ENCODE data around the gene APBA3. TPM values are rescaled to one million over a fixed set of nuclear protein-coding genes. Genes with fewer than 3 reads are reported as not detected.

APBA3 gene
- total and polyA plus RNA-seq, 2 of the 4 experiments (the other 2 are of a cell fraction) = 9.5 to 18.4 TPM

- no peak overlapping the region for H4K8ac ChIP-seq (ENCODE audit: low read depth in 2 of 2, low read length in 2 of 2)
- H3K9me3 ChIP-seq (ENCODE audit: control insufficient read depth, insufficient read depth, low read length) = peaks cover 6% of the 10 kb centered on the region; the same call in 1 of the 2 replicates
- H3K27me3 ChIP-seq (ENCODE audit: control insufficient read depth, insufficient read depth, low read length) = peaks cover 35% of the 10 kb centered on the region
- BruUV-seq (replicated peaks) = no TSS peak
- H3K18ac ChIP-seq (ENCODE audit: low read depth, low read length) = no peak overlapping the region
- no peak overlapping the region for H3K56ac ChIP-seq (ENCODE audit: extremely low read depth, insufficient read depth, low read length)
- no peak overlapping the region for H4K91ac ChIP-seq (ENCODE audit: insufficient read depth, low read depth, low read length)
- no peak overlapping the region for H2AK5ac ChIP-seq (ENCODE audit: low read depth, low read length)
- H3K4me2 ChIP-seq (ENCODE audit: low read depth, low read length) = peak overlapping the region; percentile 40; the same call in 1 of the 2 replicates
- no peak overlapping the region for H2BK120ac ChIP-seq (ENCODE audit: low read depth, low read length)
- no peaks in the 10 kb centered on the region for H3K9me1 ChIP-seq (ENCODE audit: insufficient read depth, low read length)
- H3K23ac ChIP-seq (ENCODE audit: low read depth, low read length) = no peak overlapping the region
- no peak overlapping the region for H4K5ac ChIP-seq (ENCODE audit: low read depth, low read length)
- ChIA-PET POLR2A (ENCODE audit: unreplicated experiment) (no interaction called here), CTCF (no interaction called here)
- intact Hi-C loops (cut with micrococcal nuclease) = no loop called here
- no peaks in the 10 kb centered on the region for H3K36me3 ChIP-seq (ENCODE audit: control insufficient read depth, insufficient read depth, low read length)
- H4K20me1 ChIP-seq (ENCODE audit: insufficient read depth, low read length) = no peaks in the 10 kb centered on the region
- H3K4me3 ChIP-seq (ENCODE audit: insufficient read depth, low read depth, low read length) = no peak overlapping the region
- H2BK20ac ChIP-seq (ENCODE audit: low read depth, low read length) = no peak overlapping the region
- no peak overlapping the region for H2AK9ac ChIP-seq (replicated peaks; ENCODE audit: low read depth, low read length, poor library complexity)
- H3K4me1 ChIP-seq (ENCODE audit: control insufficient read depth, insufficient read depth, low read length) = no peaks in the 10 kb centered on the region
- ATAC-seq (ENCODE audit: low read depth) = peak; percentile 72
- DNase-seq = no peak
- no peak overlapping the region for H3K4ac ChIP-seq (ENCODE audit: low read depth, low read length)
- no peak overlapping the region for H3K14ac ChIP-seq (replicated peaks; ENCODE audit: low read depth, low read length)
- peak overlapping the region; percentile 84 for H2AFZ ChIP-seq (replicated peaks; ENCODE audit: low read length, poor library complexity)
- no peak overlapping the region for H3K27ac ChIP-seq (ENCODE audit: insufficient read depth, low read length)
- no peak overlapping the region for H2BK15ac ChIP-seq (ENCODE audit: low read depth, low read length)
- dilution Hi-C loops (cut with HindIII; ENCODE audit: low sequenced_read_pairs, unreplicated experiment) = no loop called here
- H3K79me1 ChIP-seq (ENCODE audit: low read depth in 1 of 2, low read length in 2 of 2) = no peaks in the 10 kb centered on the region
- H3K9ac ChIP-seq (ENCODE audit: low read depth, low read length) = no peak overlapping the region
- peak; percentile 25; the same call in 1 of the 2 replicates for TF ChIP-seq CTCF (conservative IDR thresholded peaks at IDR 0.05; ENCODE audit: low read depth, low read length)
- TF ChIP-seq MAZ (IDR thresholded peaks at IDR 0.05; ENCODE audit: borderline replicate concordance, low read depth, low read length) = no peak
- no peak for TF ChIP-seq FOS (IDR thresholded peaks at IDR 0.05; ENCODE audit: low read depth, low read length)
- no peak for TF ChIP-seq RAD21 (IDR thresholded peaks at IDR 0.05; ENCODE audit: low read length)
- no peak for TF ChIP-seq NFE2L2 (IDR thresholded peaks at IDR 0.05; ENCODE audit: low read depth, low read length)
- WGBS, 2 experiments (ENCODE audit: extremely low coverage in 2 of 2, insufficient read length in 1 of 2) = 3% methylated on average over 23 of the region's 46 CpGs; no CpG with 5 or more reads in 1 of the 2 experiments
- H2BK5ac ChIP-seq (ENCODE audit: low read depth, low read length, poor library complexity, severe bottlenecking) = no peak overlapping the region
- in situ Hi-C loops (cut with MboI; ENCODE audit: low sequenced_read_pairs) = no loop called here
Observed at GRCh38 chr19:3801412-3802096, 40.1 kb upstream of the APBA3 start.
